H1 (cell line): ENCODE measurements around the gene COA1. TPM values are rescaled to one million over a fixed set of nuclear protein-coding genes. Genes with fewer than 3 reads are reported as not detected.
A peak's percentile ranks its signal among the peaks of the same experiment; 100 is the strongest.

Experiments
- CTCF ChIA-PET: fragments of 300-600 bp; sonication (Branson Sonifier 250); formaldehyde crosslinking; loops from one replicate; lab custom pipeline; 2021; ENCODE audit not compliant: partially characterized antibody; lab: Charles Lee
- POLR2A ChIA-PET: fragments of 300-600 bp; sonication (Branson Sonifier 250); formaldehyde crosslinking; loops from one replicate; lab custom pipeline; 2021; ENCODE audit warnings: inconsistent platforms; ENCODE audit not compliant: partially characterized antibody; lab: Charles Lee
- DNase-seq, 2 experiments: peaks; one replicate each; pipeline versions ENCODE4 v3.0.0 to v3.0.0-alpha.2; 2010 to 2022; ENCODE audit warnings: low spot score in 2 of 2, low read depth in 1 of 2, mixed read lengths in 1 of 2
- FAIRE-seq: peaks from 2 replicates; lab custom pipeline; 2011; peaks lifted over from hg19 to GRCh38; lab: Jason Lieb, UNC
- H2AFZ ChIP-seq: 2 replicates; pipeline ENCODE4 v1.8.1; 2012; ENCODE audit warnings: low read length, inconsistent platforms
- H2AK5ac ChIP-seq: 2 replicates; pipeline ENCODE4 v1.6.1; 2013; ENCODE audit warnings: low read depth, low read length
- H2BK120ac ChIP-seq: replicated peaks from 2 replicates; pipeline ENCODE3; 2013; ENCODE audit warnings: low read depth, low read length, inconsistent platforms
- H2BK12ac ChIP-seq: 2 replicates; pipeline ENCODE4 v1.6.1; 2013; ENCODE audit warnings: low read depth, low read length
- H2BK15ac ChIP-seq: 2 replicates; pipeline ENCODE4 v1.6.1; 2013; ENCODE audit warnings: low read length
- H2BK20ac ChIP-seq: 2 replicates; pipeline ENCODE4 v1.6.1; 2013; ENCODE audit warnings: low read length
- H2BK5ac ChIP-seq: 2 replicates; pipeline ENCODE4 v1.6.1; 2013; ENCODE audit warnings: low read depth, low read length
- H3K14ac ChIP-seq: 2 replicates; pipeline ENCODE4 v1.6.1; 2013; ENCODE audit warnings: inconsistent platforms; ENCODE audit not compliant: insufficient read length
- H3K18ac ChIP-seq: 2 replicates; pipeline ENCODE4 v1.6.1; 2013; ENCODE audit warnings: low read length; ENCODE audit errors: extremely low read depth
- H3K23ac ChIP-seq: 2 replicates; pipeline ENCODE4 v1.6.1; 2013; ENCODE audit warnings: inconsistent platforms; ENCODE audit not compliant: insufficient read length
- H3K23me2 ChIP-seq: 2 replicates; pipeline ENCODE4 v1.6.1; 2013; ENCODE audit warnings: low read depth, low read length
- H3K27ac ChIP-seq: 2 replicates; pipeline ENCODE4 v1.6.1; 2011; ENCODE audit warnings: low read depth, low read length, inconsistent platforms
- H3K27me3 ChIP-seq, 4 experiments: replicated peaks in 1 of 4; 1 replicate in 1 of 4; 2 replicates in 3 of 4; pipeline versions ENCODE4 v1.6.1 to v1.8.1; 2011 to 2013; ENCODE audit warnings: low read length in 3 of 4, mild to moderate bottlenecking in 3 of 4, inconsistent platforms in 2 of 4, mixed read lengths in 2 of 4, moderate library complexity in 1 of 4; ENCODE audit not compliant: control insufficient read depth in 3 of 4, insufficient read depth in 3 of 4; ENCODE audit errors: extremely low read depth in 1 of 4
- H3K36me3 ChIP-seq, 4 experiments: 2 replicates each; pipeline versions ENCODE4 v1.6.1 to v1.8.1; 2011 to 2013; ENCODE audit warnings: mild to moderate bottlenecking in 4 of 4, low read length in 3 of 4, moderate library complexity in 2 of 4, control low read depth in 1 of 4, inconsistent platforms in 1 of 4; ENCODE audit not compliant: insufficient read depth in 4 of 4, control insufficient read depth in 2 of 4
- H3K4ac ChIP-seq: replicated peaks from 2 replicates; pipeline ENCODE3; 2013; ENCODE audit warnings: low read length, low read depth, mixed read lengths, inconsistent platforms; ENCODE audit not compliant: insufficient read length
- H3K4me1 ChIP-seq, 4 experiments: replicated peaks in 1 of 4; 1 replicate in 1 of 4; 2 replicates in 3 of 4; pipeline versions ENCODE4 v1.6.1 to v1.8.1; 2011 to 2013; ENCODE audit warnings: low read length in 3 of 4, inconsistent platforms in 2 of 4, mixed read lengths in 1 of 4; ENCODE audit not compliant: insufficient read depth in 4 of 4, control insufficient read depth in 3 of 4
- H3K4me2 ChIP-seq, 2 experiments: 2 replicates each; pipeline versions ENCODE4 v1.6.1 to v1.8.1; 2011 to 2013; ENCODE audit warnings: low read depth in 2 of 2, low read length in 2 of 2, control low read depth in 1 of 2, inconsistent platforms in 1 of 2, mild to moderate bottlenecking in 1 of 2; ENCODE audit not compliant: insufficient read depth in 1 of 2
- H3K4me3 ChIP-seq, 4 experiments: fragments of 200-600, 300-600 bp in 1 of 4; sonication (generic), shearing (Covaris generic), sonication (Bioruptor Twin) in 1 of 4; 2 replicates each; pipeline versions ENCODE4 v1.5.1 to v1.8.1; 2011 to 2016; ENCODE audit warnings: low read length in 4 of 4, low read depth in 3 of 4, control low read depth in 2 of 4, inconsistent platforms in 2 of 4, mild to moderate bottlenecking in 2 of 4, mixed read lengths in 1 of 4, moderate library complexity in 1 of 4; ENCODE audit not compliant: insufficient read depth in 2 of 4; ENCODE audit errors: extremely low read depth in 1 of 4
- H3K56ac ChIP-seq: replicated peaks from 2 replicates; pipeline ENCODE3; 2013; ENCODE audit warnings: low read depth, mild to moderate bottlenecking, mixed read lengths, low read length, inconsistent platforms; ENCODE audit not compliant: insufficient read length
- H3K79me1 ChIP-seq: 2 replicates; pipeline ENCODE4 v1.6.1; 2013; ENCODE audit warnings: low read depth, low read length, control low read depth
- H3K79me2 ChIP-seq, 2 experiments: 2 replicates each; pipeline versions ENCODE4 v1.6.1 to v1.8.1; 2012 to 2013; ENCODE audit warnings: low read length in 2 of 2, mild to moderate bottlenecking in 2 of 2, inconsistent platforms in 1 of 2; ENCODE audit not compliant: insufficient read depth in 2 of 2, control insufficient read depth in 1 of 2
- H3K9ac ChIP-seq, 4 experiments: replicated peaks in 1 of 4; 1 replicate in 1 of 4; 2 replicates in 3 of 4; pipeline versions ENCODE4 v1.6.1 to v1.8.1; 2011 to 2013; ENCODE audit warnings: low read depth in 3 of 4, low read length in 3 of 4, control low read depth in 2 of 4, mild to moderate bottlenecking in 2 of 4, moderate library complexity in 2 of 4, inconsistent platforms in 1 of 4; ENCODE audit errors: extremely low read depth in 1 of 4
- H3K9me3 ChIP-seq, 2 experiments: 2 replicates each; pipeline versions ENCODE4 v1.6.1 to v1.8.1; 2012 to 2013; ENCODE audit warnings: mild to moderate bottlenecking in 2 of 2, moderate library complexity in 2 of 2, control low read depth in 1 of 2, inconsistent platforms in 1 of 2, low read depth in 1 of 2, low read length in 1 of 2, mixed read lengths in 1 of 2; ENCODE audit not compliant: insufficient read depth in 2 of 2
- H4K20me1 ChIP-seq, 2 experiments: replicated peaks in 1 of 2; 2 replicates each; pipeline versions ENCODE3 to v1.8.1; 2011 to 2013; ENCODE audit warnings: inconsistent platforms in 2 of 2, low read length in 2 of 2, mild to moderate bottlenecking in 1 of 2; ENCODE audit not compliant: insufficient read depth in 2 of 2, control insufficient read depth in 1 of 2
- H4K5ac ChIP-seq: 2 replicates; pipeline ENCODE4 v1.6.1; 2013; ENCODE audit warnings: low read length, low read depth, mixed read lengths, inconsistent platforms; ENCODE audit not compliant: insufficient read length
- H4K8ac ChIP-seq: 2 replicates; pipeline ENCODE4 v1.8.0; 2013; ENCODE audit warnings: mild to moderate bottlenecking, moderate library complexity, low read length, inconsistent platforms; ENCODE audit not compliant: insufficient read depth; ENCODE audit errors: extremely low read depth
- H4K91ac ChIP-seq: replicated peaks from 2 replicates; pipeline ENCODE3; 2013; ENCODE audit warnings: low read length, mixed read lengths, inconsistent platforms; ENCODE audit not compliant: insufficient read length
- CBX8 ChIP-seq: fragments of 300-800, 300-1000 bp; sonication (generic); IDR thresholded peaks from 2 replicates; pipeline ENCODE4 v1.7.1; 2016; ENCODE audit warnings: low read depth, low read length, borderline replicate concordance
- CHD2 ChIP-seq: IDR thresholded peaks from 2 replicates; pipeline ENCODE4 v1.6.1; 2012; ENCODE audit warnings: low read length, improper control_type of control experiment
- FOSL1 ChIP-seq: IDR thresholded peaks from 2 replicates; pipeline ENCODE4 v1.6.1; 2011; ENCODE audit warnings: mild to moderate bottlenecking, low read depth, low read length, moderate library complexity; ENCODE audit not compliant: insufficient read depth
- NANOG ChIP-seq: IDR thresholded peaks from 2 replicates; pipeline ENCODE4 v1.6.1; 2011; ENCODE audit warnings: low read length, low read depth, mild to moderate bottlenecking, inconsistent platforms; ENCODE audit not compliant: insufficient read depth, poor library complexity, severe bottlenecking
- TBP ChIP-seq: IDR thresholded peaks from 2 replicates; pipeline ENCODE4 v1.6.1; 2011; ENCODE audit warnings: low read depth, low read length, improper control_type of control experiment
- WGBS, 2 experiments: shearing (Covaris generic) in 1 of 2; methylation state at CpG; one replicate each; pipeline versions ENCODE4 v1.1.6 to v1.1.7; 2013 to 2015; ENCODE audit warnings: low lambda C conversion rate in 2 of 2, mixed read lengths in 2 of 2, inconsistent platforms in 1 of 2, low coverage in 1 of 2, missing lambda C conversion rate in 1 of 2; ENCODE audit not compliant: insufficient replicate concordance in 2 of 2, insufficient coverage in 1 of 2, insufficient read length in 1 of 2; ENCODE audit errors: extremely low coverage in 1 of 2, missing lambda C conversion rate in 1 of 2; 5-methylcytosine and 5-hydroxymethylcytosine counted together
- long read RNA-seq, 2 experiments: library from RNA in 1 of 2; library from capped mRNA in 1 of 2; stranded (forward); transcript quantifications; one replicate each; pipeline ENCODE4 v2.0.0, GENCODE V29; 2021; ENCODE audit warnings: inconsistent platforms in 1 of 2
- polyA minus RNA-seq, 3 experiments: library from RNA; depleted of rRNA, polyadenylated mRNA; stranded (reverse); fragments of >200 nt; gene quantifications; 1 replicate in 2 of 3; 2 replicates in 1 of 3; pipeline ENCODE4 v1.2.3, GENCODE V29; 2011
- polyA plus RNA-seq, 7 experiments: library from polyadenylated mRNA; depleted of rRNA in 3 of 7; stranded (reverse) in 5 of 7; unstranded in 2 of 7; fragments of >200 nt in 5 of 7; fragments of 200-250 nt in 2 of 7; gene quantifications; 1 replicate in 5 of 7; 2 replicates in 1 of 7; 4 replicates in 1 of 7; pipeline versions ENCODE4 v1.2.1 to v1.2.3, GENCODE V29; 2011 to 2013; ENCODE audit warnings: missing spikeins in 2 of 7, mixed read lengths in 2 of 7
- total RNA-seq: library from RNA; stranded (reverse); fragmentation: NEBNext Ultra II Directional; extraction: Animal tissue kit (Norgen Biotek cat#: 25700); gene quantifications from 2 replicates; pipeline ENCODE4 v1.2.1, GENCODE V29; 2021
- TF ChIP-seq, protein P1 (sequence below): IDR thresholded peaks from 2 replicates; pipeline ENCODE4 v1.6.1; 2012; ENCODE audit warnings: inconsistent platforms

Gene COA1, protein sequence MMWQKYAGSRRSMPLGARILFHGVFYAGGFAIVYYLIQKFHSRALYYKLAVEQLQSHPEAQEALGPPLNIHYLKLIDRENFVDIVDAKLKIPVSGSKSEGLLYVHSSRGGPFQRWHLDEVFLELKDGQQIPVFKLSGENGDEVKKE
- 136 and 143 TPM in 2 replicates for total RNA-seq
- 87.0 and 98.6 TPM in 2 replicates for polyA plus RNA-seq (2011; rRNA removed)
- 86.8 TPM for polyA plus RNA-seq (2011; cell fraction: cytosol; rRNA removed)
- 68.1 TPM for polyA plus RNA-seq (2011; cell fraction: nucleus; rRNA removed)
- 125 to 144 TPM (median 134 TPM) in 4 replicates for polyA plus RNA-seq (2012, experiment 1 of 2)
- 75.3 TPM for polyA plus RNA-seq (2012, experiment 2 of 2)
- polyA plus RNA-seq (2013, experiment 1 of 2): 165 TPM
- 183 TPM for polyA plus RNA-seq (2013, experiment 2 of 2)
- 104 and 127 TPM in 2 replicates for polyA minus RNA-seq (2011; rRNA and poly(A)+ RNA removed)
- 31.4 TPM for polyA minus RNA-seq (2011; cell fraction: cytosol; rRNA and poly(A)+ RNA removed)
- polyA minus RNA-seq (2011; cell fraction: nucleus; rRNA and poly(A)+ RNA removed): 152 TPM
- long read RNA-seq, experiment 1, transcript COA1-201 (6 exons, 927 nt): major isoform, 54 of 137 reads
- long read RNA-seq, experiment 1, transcript COA1-219 (3 exons, 2,135 nt): minor isoform, 7 of 137 reads
- long read RNA-seq, experiment 1, transcript COA1-203 (5 exons, 2,448 nt): minor isoform, 8 of 137 reads
- long read RNA-seq, experiment 1, partial matches to known transcripts: 28 of 137 reads
- long read RNA-seq, experiment 1, other reads (novel, unspliced or antisense): 38 of 137 reads
- long read RNA-seq, experiment 2, transcript COA1-201 (6 exons, 927 nt): major isoform, 120 of 191 reads
- long read RNA-seq, experiment 2, partial matches to known transcripts: 29 of 191 reads
- long read RNA-seq, experiment 2, other reads (novel, unspliced or antisense): 40 of 191 reads

DNA sequence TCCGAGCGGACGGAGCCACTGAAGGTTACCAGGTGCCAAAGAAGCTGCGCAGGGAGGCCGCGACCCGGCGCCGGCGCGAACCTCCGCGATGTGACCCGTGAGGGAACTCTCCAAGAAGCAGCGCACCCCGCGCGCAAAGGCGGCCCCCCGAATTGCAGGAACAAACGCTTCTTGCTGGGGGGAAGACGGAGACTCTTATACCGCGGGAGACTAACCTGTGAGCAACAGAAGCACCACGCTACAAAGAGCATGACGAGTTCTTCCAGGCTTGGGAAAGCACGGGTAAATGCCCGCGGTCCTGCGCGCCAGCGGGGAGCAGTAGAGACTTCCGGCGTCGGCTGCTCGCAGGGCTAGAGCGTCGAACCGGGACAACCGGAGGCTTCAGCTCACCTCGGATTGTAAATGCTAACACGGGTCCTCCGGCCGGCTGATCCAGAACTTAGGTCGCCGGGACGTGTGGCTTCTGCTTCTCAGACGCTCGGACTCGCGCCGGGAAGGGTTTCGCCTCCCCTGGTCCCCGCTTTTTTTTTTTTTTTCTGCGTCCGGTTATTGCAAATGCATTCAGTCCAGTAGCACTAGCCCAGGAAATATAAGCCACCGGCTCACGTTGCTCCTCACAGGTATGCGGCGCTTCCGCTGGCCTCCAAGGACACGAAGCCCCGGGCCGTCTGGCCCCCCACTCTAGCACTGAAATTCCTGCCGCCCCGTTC lies at the start of gene COA1:
TSS of gene COA1 (minus strand) at position 310 of the 710 bp plus-strand sequence. CDS start 80,909 bp downstream, outside the sequence.
- H3K27ac ChIP-seq: peak within 1 kb of the TSS; percentile 73; the same call in 1 of the 2 replicates
- no peaks in the 10 kb centered on the region for H3K4me1 ChIP-seq
- H2BK5ac ChIP-seq: peak within 1 kb of the TSS; percentile 73; the same call in 1 of the 2 replicates
- no peak within 1 kb of the TSS for H2BK12ac ChIP-seq
- peak within 1 kb of the TSS; percentile 83 for H3K4ac ChIP-seq
- H3K9me3 ChIP-seq: no peaks in the 10 kb centered on the region
- peak within 1 kb of the TSS; percentile 56 for H3K18ac ChIP-seq
- 2% methylated on average over 51 of the region's 66 CpGs; no CpG with 5 or more reads in 1 of the 2 experiments for WGBS, 2 experiments
- peak within 1 kb of the TSS; percentile 87 for H3K56ac ChIP-seq
- H4K20me1 ChIP-seq: peaks cover 0 to 7% of the 10 kb centered on the region in 2 experiments
- CTCF ChIA-PET: interaction anchor here (1.1 to 2.2 kb wide), 7 partner anchors 9 to 146 kb away, joined by 3 to 8 read pairs (median 4); partner anchors contain the start of gene STK17A
- no peaks in the 10 kb centered on the region; the same call in 1 of the 2 replicates for H3K23me2 ChIP-seq
- no peaks in the 10 kb centered on the region for H3K27me3 ChIP-seq
- FAIRE-seq (peak; percentile 39), DNase-seq (peak; percentile 49 to 76)
- H3K14ac ChIP-seq: no peak within 1 kb of the TSS
- H3K4me2 ChIP-seq: peak within 1 kb of the TSS; percentile 68 to 75
- peak within 1 kb of the TSS; percentile 87 for H4K5ac ChIP-seq
- no peaks in the 10 kb centered on the region for H3K36me3 ChIP-seq
- H3K4me3 ChIP-seq: peak within 1 kb of the TSS; percentile 87 to 96 (median 93)
- peak within 1 kb of the TSS; percentile 35 for H4K91ac ChIP-seq
- no peak within 1 kb of the TSS for H2BK20ac ChIP-seq
- H3K23ac ChIP-seq: no peak within 1 kb of the TSS
- H4K8ac ChIP-seq: peak within 1 kb of the TSS; percentile 91; the same call in 1 of the 2 replicates
- H2AK5ac ChIP-seq: no peak within 1 kb of the TSS
- H2AFZ ChIP-seq: peak within 1 kb of the TSS; percentile 72
- H2BK120ac ChIP-seq: no peak within 1 kb of the TSS
- peaks cover 21 to 48% of the 10 kb centered on the region in 2 experiments for H3K79me2 ChIP-seq
- H2BK15ac ChIP-seq: peak within 1 kb of the TSS; percentile 25; the same call in 1 of the 2 replicates
- H3K79me1 ChIP-seq: no peaks in the 10 kb centered on the region
- peak within 1 kb of the TSS; percentile 56 to 85 (median 84) for H3K9ac ChIP-seq
- POLR2A ChIA-PET: interaction anchor here (0.6 to 2.6 kb wide), 15 partner anchors 9 to 163 kb away, joined by 3 to 12 read pairs (median 5); partner anchors contain the start of genes BLVRA and STK17A
- TF ChIP-seq FOSL1: no peak
- no peak for TF ChIP-seq CBX8
- no peak for TF ChIP-seq NANOG
- peak; percentile 84 for TF ChIP-seq TBP
- TF ChIP-seq CHD2: no peak
- TF ChIP-seq, protein P1, sequence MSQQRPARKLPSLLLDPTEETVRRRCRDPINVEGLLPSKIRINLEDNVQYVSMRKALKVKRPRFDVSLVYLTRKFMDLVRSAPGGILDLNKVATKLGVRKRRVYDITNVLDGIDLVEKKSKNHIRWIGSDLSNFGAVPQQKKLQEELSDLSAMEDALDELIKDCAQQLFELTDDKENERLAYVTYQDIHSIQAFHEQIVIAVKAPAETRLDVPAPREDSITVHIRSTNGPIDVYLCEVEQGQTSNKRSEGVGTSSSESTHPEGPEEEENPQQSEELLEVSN: peak; percentile 34; the same call in 1 of the 2 replicates
